Panc1 (cell line): ENCODE data around the gene AKT1S1. TPM values are rescaled to one million over a fixed set of nuclear protein-coding genes. Genes with fewer than 3 reads are reported as not detected.

ENCODE experiments used
- ATAC-seq: fragments of 200-7000 bp; cut with Tn5 transposase; 2 replicates; pipeline ENCODE4 v1.9.1; 2020; ENCODE audit warnings: mild to moderate bottlenecking, moderate library complexity
- BruUV-seq: library from RNA; stranded (reverse); fragments of 400-500 nt; replicated peaks from 2 replicates; lab custom pipeline; 2021; lab: Mats Ljungman, UMichigan
- CTCF ChIA-PET: fragments of 300-600 bp; sonication (Branson Sonifier 250); formaldehyde crosslinking; loops from one replicate; lab custom pipeline; 2022; ENCODE audit warnings: antibody characterized with exemption; lab: Charles Lee
- POLR2A ChIA-PET: fragments of 300-600 bp; sonication (Branson Sonifier 250); formaldehyde crosslinking; loops from one replicate; lab custom pipeline; 2022; ENCODE audit warnings: antibody characterized with exemption; lab: Charles Lee
- DNase-seq: peaks from one replicate; pipeline ENCODE4 v3.0.0-alpha.2; 2010; ENCODE audit warnings: low read depth, low spot score
- H3K27ac ChIP-seq: 2 replicates; pipeline ENCODE4 v1.5.1; 2011; ENCODE audit warnings: mild to moderate bottlenecking, low read length, inconsistent platforms
- H3K27me3 ChIP-seq: fragments of 200-500 bp; sonication (Bioruptor generic); 2 replicates; pipeline ENCODE4 v1.6.0; 2014; ENCODE audit warnings: low read length, inconsistent platforms; ENCODE audit not compliant: control insufficient read depth, insufficient read depth
- H3K36me3 ChIP-seq: fragments of 200-500 bp; sonication (Bioruptor generic); 2 replicates; pipeline ENCODE4 v1.5.1; 2014; ENCODE audit warnings: inconsistent platforms, mild to moderate bottlenecking, low read length, moderate library complexity; ENCODE audit not compliant: control insufficient read depth, insufficient read depth
- H3K4me1 ChIP-seq: 2 replicates; pipeline ENCODE4 v1.5.1; 2011; ENCODE audit warnings: inconsistent platforms, mild to moderate bottlenecking, low read length, moderate library complexity; ENCODE audit not compliant: control insufficient read depth, insufficient read depth
- H3K4me3 ChIP-seq, 2 experiments: 2 replicates each; pipeline ENCODE4 v1.5.1; 2011 to 2012; ENCODE audit warnings: low read depth in 2 of 2, low read length in 2 of 2, mild to moderate bottlenecking in 2 of 2, inconsistent platforms in 1 of 2, moderate library complexity in 1 of 2
- H3K9me3 ChIP-seq: fragments of 200-500 bp; sonication (Bioruptor generic); 2 replicates; pipeline ENCODE4 v1.5.1; 2014; ENCODE audit warnings: low read depth, mild to moderate bottlenecking, inconsistent platforms, low read length, moderate library complexity; ENCODE audit not compliant: control insufficient read depth, insufficient read depth
- CTCF ChIP-seq: fragments of 450-650 bp; IDR thresholded peaks from 2 replicates; pipeline ENCODE4 v1.5.1; 2017; ENCODE audit warnings: mild to moderate bottlenecking
- POLR2AphosphoS5 ChIP-seq: IDR thresholded peaks from 2 replicates; pipeline ENCODE4 v1.6.1; 2012; ENCODE audit warnings: mild to moderate bottlenecking, low read depth, low read length, moderate library complexity
- REST ChIP-seq, 2 experiments: IDR thresholded peaks; 2 replicates each; pipeline ENCODE4 v1.6.1; 2011 to 2012; ENCODE audit warnings: low read depth in 2 of 2, control low read depth in 1 of 2, low read length in 1 of 2, mild to moderate bottlenecking in 1 of 2, moderate library complexity in 1 of 2; ENCODE audit not compliant: insufficient read depth in 1 of 2
- SIN3A ChIP-seq: IDR thresholded peaks from 2 replicates; pipeline ENCODE4 v1.6.1; 2012; ENCODE audit warnings: low read depth, mild to moderate bottlenecking, low read length, moderate library complexity, borderline replicate concordance; ENCODE audit not compliant: insufficient read depth
- TCF7L2 ChIP-seq: IDR thresholded peaks from 2 replicates; pipeline ENCODE4 v1.6.1; 2011; ENCODE audit warnings: mild to moderate bottlenecking, low read depth, low read length, inconsistent platforms
- in situ Hi-C: cut with HindIII; loops from 2 replicates; pipeline ENCODE4 v1.10.0; 2016; ENCODE audit warnings: low sequenced_read_pairs, low pct_unique_long_range_greater_than_20kb
- intact Hi-C: fragments of 100-400 bp; cut with micrococcal nuclease; formaldehyde crosslinking; loops from one replicate; pipeline ENCODE4 v1.10.0; 2022; ENCODE audit not compliant: unreplicated experiment
- total RNA-seq: library from RNA; stranded (reverse); gene quantifications from one replicate; pipeline ENCODE4 v1.2.1, GENCODE V29; 2021; ENCODE audit not compliant: unreplicated experiment

AKT1S1 gene
- total RNA-seq, 1 experiment from 2014 or later, result 92.8 TPM

GRCh38 chr19:49849433-49850220, 27.5 kb downstream of the AKT1S1 start:
- Histone ChIP-seq H3K4me1 (peaks cover 13% of the 10 kb centered on the region), H3K27me3 (no peaks in the 10 kb centered on the region), H3K27ac (peak overlapping the region; percentile 86), H3K4me3 (peak overlapping the region; percentile 58 to 73), H3K9me3 (no peaks in the 10 kb centered on the region), H3K36me3 (no peaks in the 10 kb centered on the region)
- no peak for TF ChIP-seq POLR2AphosphoS5
- TF ChIP-seq CTCF, result no peak
- TF ChIP-seq TCF7L2, result no peak
- TF ChIP-seq REST (IDR thresholded peaks at IDR 0.05; ENCODE audit: insufficient read depth in 1 of 2, low read depth in 2 of 2, low read length in 1 of 2), result no peak
- TF ChIP-seq SIN3A, result no peak
- TSS peak; percentile 59 for BruUV-seq
- in situ Hi-C loops (no loop called here), intact Hi-C loops (no loop called here)
- POLR2A ChIA-PET, result no interaction called here
- CTCF ChIA-PET, result no interaction called here
- ATAC-seq (no peak), DNase-seq (no peak)

DNA sequence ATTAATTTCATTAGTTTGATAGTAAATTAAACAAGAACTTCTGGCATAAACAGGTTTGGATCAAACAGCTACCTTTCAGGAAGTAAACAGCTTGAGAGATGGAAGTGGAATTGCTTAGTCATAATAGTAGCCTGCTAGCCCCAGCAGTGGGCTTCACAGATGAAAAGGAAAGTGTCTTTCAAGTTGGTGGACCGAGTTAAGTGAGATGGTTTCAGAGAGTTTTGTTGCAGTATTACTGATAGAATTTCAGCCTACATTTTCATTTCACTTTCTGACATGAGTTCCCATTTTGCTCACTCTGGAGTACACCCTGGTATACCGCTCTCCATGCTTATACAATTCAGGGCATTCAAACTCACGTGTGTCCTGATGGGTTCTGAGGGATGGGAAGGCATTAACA, 28.2 kb downstream of the AKT1S1 start:
- Histone ChIP-seq H3K9me3 (no peaks in the 10 kb centered on the region), H3K36me3 (no peaks in the 10 kb centered on the region), H3K4me1 (peaks cover 11% of the 10 kb centered on the region), H3K27ac (no peak overlapping the region), H3K4me3 (no peak overlapping the region), H3K27me3 (no peaks in the 10 kb centered on the region)
- ChIA-PET POLR2A (no interaction called here), CTCF (no interaction called here)
- TF ChIP-seq SIN3A (no peak), REST (IDR thresholded peaks at IDR 0.05; ENCODE audit: insufficient read depth in 1 of 2, low read depth in 2 of 2, low read length in 1 of 2) (no peak), CTCF (no peak), POLR2AphosphoS5 (no peak), TCF7L2 (no peak)
- in situ Hi-C loops (no loop called here), intact Hi-C loops (no loop called here)
- no peak for ATAC-seq
- DNase-seq, result no peak
- no TSS peak for BruUV-seq
